ENCODE measurements around the gene CHD5.
"Not testable (repeated sequence)": the region's sequence is repeated elsewhere in the genome, so short reads cannot be mapped to it uniquely, and the experiment has no call there.

CHD5 gene

DNA sequence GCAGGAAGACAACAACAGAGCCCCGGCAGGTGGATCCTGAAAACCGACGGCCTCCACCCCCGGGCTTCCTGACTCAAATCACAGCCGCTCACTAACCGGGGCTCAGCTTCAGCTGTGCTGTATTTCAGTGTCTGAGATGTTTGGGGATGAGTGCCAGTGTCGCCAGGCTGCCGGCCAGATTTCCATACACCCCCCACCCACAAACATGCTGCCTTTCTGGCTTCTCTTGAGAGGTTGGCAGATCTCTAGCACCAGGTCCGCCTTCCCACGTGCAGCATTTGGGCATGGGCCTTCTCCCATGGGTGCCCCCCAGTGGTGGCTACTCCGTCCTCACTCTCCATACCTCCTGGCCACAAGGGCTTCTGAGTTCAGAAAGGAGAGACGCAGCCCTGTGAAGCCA, 99.7 kb downstream of the CHD5 start:
- no peak for DNase-seq
- in situ Hi-C loops (cut with MboI; ENCODE audit: low pct_unique_long_range_greater_than_20kb, low sequenced_read_pairs): no loop called here

- in situ Hi-C loops (cut with MboI; ENCODE audit: low pct_unique_long_range_greater_than_20kb, low sequenced_read_pairs): no loop called here
- no peak for DNase-seq
Measured at GRCh38 chr1:6077919-6078318, 102.2 kb downstream of the CHD5 start.

GRCh38 chr1:6077506-6077905, 102.6 kb downstream of the CHD5 start:
- in situ Hi-C loops (cut with MboI; ENCODE audit: low pct_unique_long_range_greater_than_20kb, low sequenced_read_pairs): no loop called here
- no peak for DNase-seq

DNA sequence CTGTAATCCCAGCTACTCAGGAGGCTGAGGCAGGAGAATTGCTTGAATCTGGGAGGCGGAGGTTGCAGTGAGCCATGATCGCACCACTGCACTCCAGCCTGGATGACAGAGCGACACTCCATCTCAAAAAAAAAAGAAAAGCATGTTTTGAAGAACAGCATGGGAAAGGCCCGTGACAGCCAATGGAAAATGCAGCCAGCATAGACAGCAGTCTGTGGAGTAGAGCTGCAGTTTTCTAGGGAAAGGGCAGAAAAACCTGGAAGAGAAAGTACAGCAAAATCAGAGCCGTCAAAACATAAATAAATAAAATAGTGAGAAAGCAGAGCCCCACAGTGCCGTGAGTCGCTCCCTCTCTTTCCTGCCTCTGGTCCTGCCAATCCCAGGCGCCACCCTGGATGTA, 103.1 kb downstream of the CHD5 start:
- in situ Hi-C loops (cut with MboI; ENCODE audit: low pct_unique_long_range_greater_than_20kb, low sequenced_read_pairs); DNase-seq: not testable (repeated sequence)

- peak; percentile 27 for DNase-seq
- in situ Hi-C loops (cut with MboI; ENCODE audit: low pct_unique_long_range_greater_than_20kb, low sequenced_read_pairs): no loop called here
Measured at GRCh38 chr1:6075748-6076147, 104.4 kb downstream of the CHD5 start.

DNA sequence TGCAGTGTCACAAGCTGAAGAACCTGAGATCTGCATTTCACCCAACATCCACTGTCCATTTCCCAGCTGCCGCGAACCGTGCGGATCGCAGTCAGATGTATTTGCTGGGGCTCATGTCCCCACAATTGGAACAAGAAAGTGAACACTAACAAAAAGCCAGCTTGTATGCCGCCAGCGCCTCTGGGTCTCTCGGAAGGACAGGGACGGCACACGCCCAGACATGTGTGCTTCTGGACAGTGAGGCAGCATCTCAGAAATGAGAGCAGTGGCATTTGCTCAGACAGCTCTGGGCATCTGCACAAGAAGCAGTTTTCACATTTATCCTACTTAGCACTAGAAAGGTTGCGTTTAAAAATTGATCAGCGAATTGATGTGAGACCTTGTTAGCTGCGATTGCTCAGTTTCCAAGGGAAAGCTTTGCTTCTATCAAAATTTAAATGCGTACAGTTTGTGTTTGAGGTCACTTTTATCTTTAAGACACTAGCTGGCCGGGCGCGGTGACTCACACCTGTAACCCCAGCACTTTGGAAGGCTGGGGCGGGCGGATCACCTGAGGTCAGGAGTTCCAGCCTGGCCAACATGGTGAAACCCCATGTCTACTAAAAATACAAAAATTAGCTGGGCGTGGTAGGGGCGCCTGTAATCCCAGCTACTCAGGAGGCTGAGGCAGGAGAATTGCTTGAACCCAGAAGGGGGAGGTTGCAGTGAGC, 105.8 kb downstream of the CHD5 start:
- DNase-seq: no peak
- in situ Hi-C loops (cut with MboI; ENCODE audit: low pct_unique_long_range_greater_than_20kb, low sequenced_read_pairs): no loop called here

GRCh38 chr1:6073480-6074053, 106.6 kb downstream of the CHD5 start:
- DNase-seq: no peak
- in situ Hi-C loops (cut with MboI; ENCODE audit: low pct_unique_long_range_greater_than_20kb, low sequenced_read_pairs): no loop called here

DNA sequence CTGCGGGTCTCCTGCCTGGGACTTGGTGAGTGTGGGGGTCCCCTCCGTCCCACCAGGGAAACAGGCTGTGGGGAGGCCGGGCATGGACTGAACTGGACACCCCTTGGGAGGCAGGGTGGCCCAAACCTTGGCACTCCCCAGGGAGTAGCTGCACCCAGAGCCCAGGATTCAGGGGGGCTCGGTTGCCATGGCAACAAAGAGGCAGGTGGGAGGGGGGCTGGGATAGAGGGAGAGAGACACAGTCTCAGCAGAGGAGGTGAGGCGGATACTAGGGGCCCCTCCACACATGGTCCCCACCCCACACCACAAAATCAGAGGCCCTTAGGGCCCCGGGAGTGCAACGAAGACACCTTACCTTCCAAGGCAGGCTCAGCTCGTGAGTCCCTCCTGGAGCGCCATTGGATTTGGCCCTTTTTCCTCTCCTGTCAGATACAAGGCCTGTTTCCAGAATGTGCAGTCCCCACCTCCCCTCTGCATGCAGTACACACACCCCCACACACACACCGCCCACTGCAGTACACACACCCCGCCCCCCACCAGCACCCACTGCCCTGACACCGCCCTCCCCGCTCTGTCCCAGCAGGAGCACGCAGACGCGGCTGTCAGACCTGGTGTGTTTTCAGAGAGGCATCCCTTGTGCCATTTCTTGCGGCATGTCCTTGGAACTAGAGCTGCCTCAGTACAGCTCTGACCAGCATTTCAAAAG, 107.2 kb downstream of the CHD5 start:
- in situ Hi-C loops (cut with MboI; ENCODE audit: low pct_unique_long_range_greater_than_20kb, low sequenced_read_pairs): no loop called here
- no peak for DNase-seq

DNA sequence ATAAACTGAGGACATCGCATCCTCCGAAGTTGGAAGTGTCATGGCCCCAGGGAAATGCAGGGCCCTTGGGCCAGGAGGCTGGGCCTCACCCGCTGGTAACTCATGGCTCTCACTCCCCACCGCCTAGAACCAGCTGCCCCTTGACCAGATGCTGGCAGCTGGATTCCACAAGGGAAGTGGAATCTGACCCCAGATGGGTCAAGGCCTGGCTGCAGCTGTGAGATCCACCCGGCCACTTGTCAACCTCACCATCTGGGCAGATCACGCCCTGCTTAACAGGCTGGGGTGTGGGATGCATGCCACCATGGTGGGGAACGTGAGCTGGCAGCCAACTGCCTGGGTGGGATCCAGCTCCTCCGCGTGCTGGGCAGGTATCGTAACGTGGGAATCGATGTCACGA, 108.9 kb downstream of the CHD5 start:
- in situ Hi-C loops (cut with MboI; ENCODE audit: low pct_unique_long_range_greater_than_20kb, low sequenced_read_pairs): no loop called here

GRCh38 chr1:6070450-6070974, 109.6 kb downstream of the CHD5 start:
- in situ Hi-C loops (cut with MboI; ENCODE audit: low pct_unique_long_range_greater_than_20kb, low sequenced_read_pairs): no loop called here
- no peak for DNase-seq

More for the DNA sequence above, 108.9 kb downstream of the CHD5 start:
- DNase-seq: no peak

DNA sequence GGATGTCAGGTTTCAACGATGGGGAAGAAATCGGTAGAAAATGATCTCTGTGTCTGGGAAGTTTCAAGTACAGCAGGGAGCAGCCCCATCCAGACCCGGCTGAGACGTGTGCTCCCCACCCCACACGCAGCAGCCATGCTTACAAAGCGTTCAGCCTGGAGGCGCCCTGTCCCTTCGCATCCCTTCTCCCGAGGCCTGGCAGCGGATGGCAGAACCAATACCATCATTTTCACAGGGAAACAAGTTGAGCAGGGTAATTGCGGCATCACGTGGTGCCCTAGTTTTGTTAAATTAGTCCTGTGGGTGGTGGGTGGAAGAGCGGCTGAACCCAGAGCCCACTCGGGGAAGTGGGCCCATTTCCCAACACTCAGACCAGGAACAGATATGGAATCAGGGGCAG, 110.5 kb downstream of the CHD5 start:
- in situ Hi-C loops (cut with MboI; ENCODE audit: low pct_unique_long_range_greater_than_20kb, low sequenced_read_pairs): no loop called here
- no peak for DNase-seq

- in situ Hi-C loops (cut with MboI; ENCODE audit: low pct_unique_long_range_greater_than_20kb, low sequenced_read_pairs): no loop called here
- DNase-seq: no peak
Measured at GRCh38 chr1:6068932-6069331, 111.2 kb downstream of the CHD5 start.

- no peak for DNase-seq
- in situ Hi-C loops (cut with MboI; ENCODE audit: low pct_unique_long_range_greater_than_20kb, low sequenced_read_pairs): no loop called here
Measured at GRCh38 chr1:6068073-6068472, 112.0 kb downstream of the CHD5 start.

DNA sequence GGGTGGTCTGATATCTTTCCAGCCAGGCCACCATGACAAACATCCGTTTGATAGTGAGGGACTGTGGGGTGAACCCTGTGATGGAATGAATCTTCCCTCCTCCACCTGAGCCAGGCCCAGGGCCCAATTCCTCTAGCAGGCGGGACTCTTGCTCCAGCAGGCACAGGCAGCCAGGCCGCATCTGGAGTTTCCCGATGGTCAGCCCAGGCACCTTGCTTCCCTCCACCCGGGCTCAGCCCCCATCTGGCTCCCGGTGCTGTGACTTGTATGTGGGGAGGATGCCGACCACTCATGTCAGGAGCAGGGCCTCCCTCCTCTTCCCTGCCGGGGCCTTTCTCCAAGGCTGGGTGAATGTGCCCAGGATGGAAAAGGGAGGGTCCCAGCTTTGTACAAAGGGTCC, 113.4 kb downstream of the CHD5 start:
- DNase-seq: no peak
- in situ Hi-C loops (cut with MboI; ENCODE audit: low pct_unique_long_range_greater_than_20kb, low sequenced_read_pairs): no loop called here

DNA sequence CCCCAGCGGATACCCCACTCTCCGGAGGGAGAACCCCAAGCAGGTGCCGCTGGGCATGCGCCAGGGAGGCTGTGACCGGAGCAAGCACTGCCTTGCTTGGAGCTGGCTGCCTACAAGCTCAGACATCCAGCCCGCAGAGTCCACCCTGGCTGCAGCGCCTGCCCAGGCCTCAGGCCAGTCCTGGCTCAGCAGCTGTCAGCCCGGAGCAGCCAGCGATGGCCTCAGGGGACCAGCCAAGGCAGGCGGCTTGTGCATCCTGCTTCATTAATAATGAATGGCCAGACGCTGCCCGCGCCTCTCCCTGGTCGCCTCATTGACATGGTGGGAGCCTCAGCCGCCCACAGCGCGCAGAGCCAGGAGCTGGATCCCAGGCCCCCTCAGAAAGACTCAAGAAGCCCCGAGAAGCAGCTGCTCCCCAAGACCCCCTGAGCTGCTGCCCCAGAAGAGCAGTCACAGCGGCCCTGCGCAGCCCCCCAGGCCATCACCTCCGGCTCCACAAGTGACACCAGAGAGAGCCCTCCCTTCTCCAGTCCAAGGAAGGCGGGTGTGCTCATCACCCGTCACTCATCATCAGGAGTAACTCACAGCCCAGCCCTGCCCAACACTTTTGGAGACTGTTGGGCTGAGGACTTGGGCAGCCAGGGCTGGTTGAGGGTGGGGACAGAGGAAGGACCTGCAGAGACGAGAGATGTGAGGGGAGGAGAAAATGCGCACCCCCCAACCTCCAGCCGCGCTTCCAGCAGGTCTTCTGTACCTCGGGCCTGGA, 114.8 kb downstream of the CHD5 start:
- no peak for DNase-seq
- in situ Hi-C loops (cut with MboI; ENCODE audit: low pct_unique_long_range_greater_than_20kb, low sequenced_read_pairs): no loop called here

- peak; percentile 19 for DNase-seq
- in situ Hi-C loops (cut with MboI; ENCODE audit: low pct_unique_long_range_greater_than_20kb, low sequenced_read_pairs): not testable (repeated sequence)
Measured at GRCh38 chr1:6063532-6064053, 116.5 kb downstream of the CHD5 start.

DNA sequence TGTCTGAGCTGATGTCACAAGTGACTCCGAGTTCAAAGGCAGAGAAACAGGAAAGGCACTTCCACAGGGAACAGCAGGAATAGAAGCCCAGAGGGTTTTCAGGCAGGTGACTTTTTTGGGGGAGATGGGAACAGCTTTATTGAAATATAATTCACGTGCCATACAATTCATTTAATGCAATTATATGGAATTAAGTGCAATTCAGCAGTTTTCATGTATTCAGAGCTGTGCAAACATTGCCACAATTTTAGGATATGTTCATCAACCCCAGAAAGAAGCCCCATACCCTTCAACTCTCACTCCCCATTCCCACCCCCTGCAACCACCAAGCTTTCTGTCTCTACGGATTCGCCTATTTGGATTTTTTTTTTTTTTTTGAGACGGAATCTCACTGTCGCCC, 117.5 kb downstream of the CHD5 start:
- no peak for DNase-seq
- in situ Hi-C loops (cut with MboI; ENCODE audit: low pct_unique_long_range_greater_than_20kb, low sequenced_read_pairs): no loop called here

- no peak for DNase-seq
- in situ Hi-C loops (cut with MboI; ENCODE audit: low pct_unique_long_range_greater_than_20kb, low sequenced_read_pairs): no loop called here
Measured at GRCh38 chr1:6059866-6060265, 120.3 kb downstream of the CHD5 start.

- in situ Hi-C loops (cut with MboI; ENCODE audit: low pct_unique_long_range_greater_than_20kb, low sequenced_read_pairs): no loop called here
- DNase-seq: no peak
Measured at GRCh38 chr1:6057170-6057845, 122.8 kb downstream of the CHD5 start.

Data from KBM-7 (cell line).